GM12878 (cell line): ENCODE measurements around the gene DDHD1.

Experiments used
- CREB1 ChIP-seq: IDR thresholded peaks from 2 replicates; pipeline ENCODE4 v1.6.1; 2012; ENCODE audit warnings: low read depth, mild to moderate bottlenecking, inconsistent platforms
- CTCF ChIP-seq, 3 experiments: IDR thresholded peaks in 2 of 3; conservative IDR thresholded peaks in 1 of 3; 2 replicates each; pipeline ENCODE4 v1.5.1; 2011; ENCODE audit warnings: low read depth in 3 of 3, low read length in 3 of 3, mild to moderate bottlenecking in 3 of 3, control low read depth in 2 of 3, moderate library complexity in 2 of 3, inconsistent platforms in 1 of 3, mixed read lengths in 1 of 3; ENCODE audit not compliant: control insufficient read depth in 2 of 3, insufficient read depth in 1 of 3; ENCODE audit errors: extremely low read depth in 1 of 3
- EZH2 ChIP-seq: IDR thresholded peaks from 2 replicates; pipeline ENCODE4 v1.6.1; 2012; ENCODE audit warnings: low read depth, mild to moderate bottlenecking, control low read depth, inconsistent platforms, low read length, borderline replicate concordance; ENCODE audit not compliant: control insufficient read depth
- MAX ChIP-seq: IDR thresholded peaks from 2 replicates; pipeline ENCODE4 v1.6.1; 2012; ENCODE audit warnings: low read depth, low read length, improper control_type of control experiment
- POLR2A ChIP-seq: IDR thresholded peaks from 2 replicates; pipeline ENCODE4 v1.6.1; 2011; ENCODE audit warnings: low read depth, mild to moderate bottlenecking, low read length
- RELA ChIP-seq: fragments of 450-650 bp; IDR thresholded peaks from 2 replicates; pipeline ENCODE4 v1.8.0; 2014; ENCODE audit warnings: borderline replicate concordance; ENCODE audit not compliant: partially characterized antibody
- SIN3A ChIP-seq: IDR thresholded peaks from 2 replicates; pipeline ENCODE4 v1.6.1; 2012; ENCODE audit warnings: low read depth, low read length, improper control_type of control experiment
- SMARCA5 ChIP-seq: fragments of 450-650 bp; IDR thresholded peaks from 2 replicates; pipeline ENCODE4 v1.6.1; 2017; ENCODE audit warnings: mild to moderate bottlenecking
- TCF12 ChIP-seq: IDR thresholded peaks from 2 replicates; pipeline ENCODE4 v1.6.1; 2011; ENCODE audit warnings: low read depth, mild to moderate bottlenecking, low read length
- ZBTB33 ChIP-seq: fragments of 450-650 bp; IDR thresholded peaks from 2 replicates; pipeline ENCODE4 v1.6.1; 2017; ENCODE audit warnings: mild to moderate bottlenecking
- TF ChIP-seq, protein P1 (sequence below): IDR thresholded peaks from 2 replicates; pipeline ENCODE4 v1.6.1; 2011; ENCODE audit warnings: borderline replicate concordance, low read depth, mild to moderate bottlenecking, moderate library complexity, mixed read lengths, low read length; ENCODE audit not compliant: insufficient read depth; ENCODE audit errors: extremely low read length
- TF ChIP-seq, protein P2 (sequence below): fragments of 450-650 bp; IDR thresholded peaks from 2 replicates; pipeline ENCODE4 v1.6.1; 2017; ENCODE audit warnings: mild to moderate bottlenecking, moderate library complexity

- no peak for TF ChIP-seq MAX
- no peak for TF ChIP-seq EZH2
- TF ChIP-seq POLR2A, result no peak
- no peak for TF ChIP-seq CTCF (IDR thresholded peaks at IDR 0.05 in 2 of 3, conservative IDR thresholded peaks at IDR 0.05 in 1 of 3; ENCODE audit: control insufficient read depth in 2 of 3, extremely low read depth in 1 of 3, insufficient read depth in 1 of 3, low read depth in 3 of 3, low read length in 3 of 3)
- no peak for TF ChIP-seq CREB1
- TF ChIP-seq, protein P1, sequence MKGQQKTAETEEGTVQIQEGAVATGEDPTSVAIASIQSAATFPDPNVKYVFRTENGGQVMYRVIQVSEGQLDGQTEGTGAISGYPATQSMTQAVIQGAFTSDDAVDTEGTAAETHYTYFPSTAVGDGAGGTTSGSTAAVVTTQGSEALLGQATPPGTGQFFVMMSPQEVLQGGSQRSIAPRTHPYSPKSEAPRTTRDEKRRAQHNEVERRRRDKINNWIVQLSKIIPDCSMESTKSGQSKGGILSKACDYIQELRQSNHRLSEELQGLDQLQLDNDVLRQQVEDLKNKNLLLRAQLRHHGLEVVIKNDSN, result no peak
- TF ChIP-seq SMARCA5, result no peak
- no peak for TF ChIP-seq ZBTB33
- TF ChIP-seq SIN3A, result no peak
- TF ChIP-seq, protein P2, sequence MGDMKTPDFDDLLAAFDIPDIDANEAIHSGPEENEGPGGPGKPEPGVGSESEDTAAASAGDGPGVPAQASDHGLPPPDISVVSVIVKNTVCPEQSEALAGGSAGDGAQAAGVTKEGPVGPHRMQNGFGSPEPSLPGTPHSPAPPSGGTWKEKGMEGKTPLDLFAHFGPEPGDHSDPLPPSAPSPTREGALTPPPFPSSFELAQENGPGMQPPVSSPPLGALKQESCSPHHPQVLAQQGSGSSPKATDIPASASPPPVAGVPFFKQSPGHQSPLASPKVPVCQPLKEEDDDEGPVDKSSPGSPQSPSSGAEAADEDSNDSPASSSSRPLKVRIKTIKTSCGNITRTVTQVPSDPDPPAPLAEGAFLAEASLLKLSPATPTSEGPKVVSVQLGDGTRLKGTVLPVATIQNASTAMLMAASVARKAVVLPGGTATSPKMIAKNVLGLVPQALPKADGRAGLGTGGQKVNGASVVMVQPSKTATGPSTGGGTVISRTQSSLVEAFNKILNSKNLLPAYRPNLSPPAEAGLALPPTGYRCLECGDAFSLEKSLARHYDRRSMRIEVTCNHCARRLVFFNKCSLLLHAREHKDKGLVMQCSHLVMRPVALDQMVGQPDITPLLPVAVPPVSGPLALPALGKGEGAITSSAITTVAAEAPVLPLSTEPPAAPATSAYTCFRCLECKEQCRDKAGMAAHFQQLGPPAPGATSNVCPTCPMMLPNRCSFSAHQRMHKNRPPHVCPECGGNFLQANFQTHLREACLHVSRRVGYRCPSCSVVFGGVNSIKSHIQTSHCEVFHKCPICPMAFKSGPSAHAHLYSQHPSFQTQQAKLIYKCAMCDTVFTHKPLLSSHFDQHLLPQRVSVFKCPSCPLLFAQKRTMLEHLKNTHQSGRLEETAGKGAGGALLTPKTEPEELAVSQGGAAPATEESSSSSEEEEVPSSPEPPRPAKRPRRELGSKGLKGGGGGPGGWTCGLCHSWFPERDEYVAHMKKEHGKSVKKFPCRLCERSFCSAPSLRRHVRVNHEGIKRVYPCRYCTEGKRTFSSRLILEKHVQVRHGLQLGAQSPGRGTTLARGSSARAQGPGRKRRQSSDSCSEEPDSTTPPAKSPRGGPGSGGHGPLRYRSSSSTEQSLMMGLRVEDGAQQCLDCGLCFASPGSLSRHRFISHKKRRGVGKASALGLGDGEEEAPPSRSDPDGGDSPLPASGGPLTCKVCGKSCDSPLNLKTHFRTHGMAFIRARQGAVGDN, result no peak
- no peak for TF ChIP-seq TCF12
- no peak for TF ChIP-seq RELA
These were observed 15.7 kb upstream of the DDHD1 start for GRCh38 chr14:53168786-53169185.
